C4-2B (cell line): ENCODE data around the gene POLA2.
"Not testable (repeated sequence)": the region's sequence is repeated elsewhere in the genome, so short reads cannot be mapped to it uniquely, and the experiment has no call there.

Experiments used
- H3K27ac ChIP-seq: fragments of 450-650 bp; 2 replicates; pipeline ENCODE4 v1.5.1; 2017
- CTCF ChIP-seq: fragments of 450-650 bp; conservative IDR thresholded peaks from 2 replicates; pipeline ENCODE4 v1.5.1; 2017; ENCODE audit warnings: mild to moderate bottlenecking
- ZFX ChIP-seq: fragments of 450-650 bp; IDR thresholded peaks from 2 replicates; pipeline ENCODE4 v1.6.1; 2017

POLA2 gene

GRCh38 chr11:65262776-65263175 lies 1.0 kb downstream of the POLA2 start:
- H3K27ac ChIP-seq = peak overlapping the region; percentile 91

GRCh38 chr11:65264747-65265146 lies 3.0 kb downstream of the POLA2 start:
- H3K27ac ChIP-seq = not testable (repeated sequence)

More at GRCh38 chr11:65262776-65263175, 1.0 kb downstream of the POLA2 start:
- TF ChIP-seq ZFX = no peak
- no peak for TF ChIP-seq CTCF

GRCh38 chr11:65266210-65266609 lies 4.4 kb downstream of the POLA2 start:
- TF ChIP-seq CTCF (peak; percentile 75), ZFX (no peak)
- H3K27ac ChIP-seq = no peak overlapping the region

GRCh38 chr11:65274735-65275682 lies 13.2 kb downstream of the POLA2 start:
- TF ChIP-seq CTCF (peak; percentile 91), ZFX (no peak)
- no peak overlapping the region for H3K27ac ChIP-seq

GRCh38 chr11:65275906-65276305 lies 14.1 kb downstream of the POLA2 start:
- no peak for TF ChIP-seq ZFX
- no peak for TF ChIP-seq CTCF
- no peak overlapping the region for H3K27ac ChIP-seq

- H3K27ac ChIP-seq = no peak overlapping the region
- no peak for TF ChIP-seq ZFX
- no peak for TF ChIP-seq CTCF
Observed at GRCh38 chr11:65277631-65278277, 16.0 kb downstream of the POLA2 start.

- H3K27ac ChIP-seq = no peak overlapping the region
- TF ChIP-seq ZFX (no peak), CTCF (no peak)
Observed at GRCh38 chr11:65278356-65278755, 16.6 kb downstream of the POLA2 start.
